HEK293T (cell line): ENCODE results near the gene CCDC69.

Source experiments
- BHLHE40 ChIP-seq: fragments of 450-650 bp; IDR thresholded peaks from 2 replicates; pipeline ENCODE4 v1.6.1; 2016; ENCODE audit warnings: mild to moderate bottlenecking, moderate library complexity, borderline replicate concordance
- ELF4 ChIP-seq: fragments of 450-650 bp; IDR thresholded peaks from 2 replicates; pipeline ENCODE4 v1.6.1; 2017; ENCODE audit warnings: antibody characterized with exemption
- FOXA1 ChIP-seq: fragments of 450-650 bp; IDR thresholded peaks from 2 replicates; pipeline ENCODE4 v1.6.1; 2016; ENCODE audit warnings: mild to moderate bottlenecking
- FOXK2 ChIP-seq: fragments of 450-650 bp; IDR thresholded peaks from 2 replicates; pipeline ENCODE4 v1.6.1; 2016; ENCODE audit warnings: mild to moderate bottlenecking
- FOXM1 ChIP-seq: fragments of 450-650 bp; IDR thresholded peaks from 2 replicates; pipeline ENCODE4 v1.6.1; 2017; ENCODE audit warnings: mild to moderate bottlenecking, borderline replicate concordance
- HDGF ChIP-seq: fragments of 450-650 bp; IDR thresholded peaks from 2 replicates; pipeline ENCODE4 v1.6.1; 2017; ENCODE audit warnings: antibody characterized with exemption, borderline replicate concordance
- LEF1 ChIP-seq: fragments of 450-650 bp; IDR thresholded peaks from 2 replicates; pipeline ENCODE4 v1.6.1; 2017; ENCODE audit warnings: mild to moderate bottlenecking, borderline replicate concordance
- PKNOX1 ChIP-seq: fragments of 450-650 bp; IDR thresholded peaks from 2 replicates; pipeline ENCODE4 v1.6.1; 2016
- SP1 ChIP-seq: fragments of 450-650 bp; IDR thresholded peaks from 2 replicates; pipeline ENCODE4 v1.6.1; 2017
- SUZ12 ChIP-seq: fragments of 450-650 bp; IDR thresholded peaks from 2 replicates; pipeline ENCODE4 v1.6.1; 2016; ENCODE audit warnings: mild to moderate bottlenecking
- TARDBP ChIP-seq: fragments of 450-650 bp; IDR thresholded peaks from 2 replicates; pipeline ENCODE4 v1.6.1; 2016

DNA sequence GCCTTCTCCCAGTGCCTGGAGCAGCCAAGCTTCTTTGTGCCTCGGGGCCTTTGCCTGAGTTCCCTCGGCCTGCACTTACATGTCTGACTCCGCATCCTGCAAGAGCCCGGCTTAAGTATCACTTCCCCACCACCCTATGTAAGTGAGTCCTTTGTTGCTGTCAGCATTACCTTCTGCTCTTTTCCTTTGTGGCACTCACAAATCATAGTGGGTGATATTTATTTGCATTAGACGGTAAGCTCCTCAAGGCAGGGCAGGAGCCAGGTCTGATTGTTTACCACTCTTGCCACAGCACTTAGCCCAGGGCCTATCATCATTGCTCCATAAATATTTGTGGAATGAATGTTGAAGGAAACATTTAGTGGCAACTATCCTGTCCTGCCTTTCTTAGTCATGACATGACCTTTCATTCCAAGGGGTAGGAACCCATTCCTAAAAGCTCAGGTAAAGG, 33.9 kb upstream of the CCDC69 start:
- TF ChIP-seq PKNOX1 (no peak), TARDBP (no peak), BHLHE40 (no peak), HDGF (no peak), SP1 (no peak), FOXA1 (no peak), LEF1 (no peak), SUZ12 (no peak), FOXM1 (no peak), ELF4 (no peak), FOXK2 (no peak)
